HEK293 (cell line): ENCODE data around the gene PPFIBP1.
A peak's percentile ranks its signal among the peaks of the same experiment; 100 is the strongest.

Experiments used
- CTCF ChIA-PET: fragments of 350-600 bp; formaldehyde crosslinking; extraction: SDS; loops from one replicate; lab custom pipeline; 2021; ENCODE audit warnings: antibody characterized with exemption; lab: Yijun Ruan, JAX
- POLR2A ChIA-PET: fragments of 300-600 bp; formaldehyde crosslinking; extraction: SDS; loops from one replicate; lab custom pipeline; 2020; ENCODE audit warnings: antibody characterized with exemption, inconsistent platforms; lab: Yijun Ruan, JAX
- H3K27ac ChIP-seq: fragments of 200-500 bp; sonication (Bioruptor generic); 2 replicates; pipeline ENCODE4 v1.5.1; 2014; ENCODE audit warnings: low read depth, low read length, control low read depth, inconsistent platforms; ENCODE audit errors: extremely low read depth
- H3K36me3 ChIP-seq, 2 experiments: fragments of 200-500 bp in 1 of 2; sonication (Bioruptor generic) in 1 of 2; 1 replicate in 1 of 2; 2 replicates in 1 of 2; pipeline ENCODE4 v1.5.1; 2014 to 2017; ENCODE audit warnings: inconsistent platforms in 2 of 2, low read length in 2 of 2; ENCODE audit not compliant: control insufficient read depth in 2 of 2, insufficient read depth in 1 of 2
- H3K4me1 ChIP-seq: fragments of 200-500 bp; sonication (Bioruptor generic); 2 replicates; pipeline ENCODE4 v1.5.1; 2014; ENCODE audit warnings: mild to moderate bottlenecking, low read length, inconsistent platforms; ENCODE audit not compliant: control insufficient read depth, insufficient read depth
- H3K4me3 ChIP-seq: 2 replicates; pipeline ENCODE4 v1.5.1; 2011; ENCODE audit warnings: low read depth, mild to moderate bottlenecking, control low read depth, low read length, moderate library complexity
- H3K9me3 ChIP-seq: fragments of 200-500 bp; sonication (Bioruptor generic); 2 replicates; pipeline ENCODE4 v1.5.1; 2014; ENCODE audit warnings: low read depth, low read length, inconsistent platforms; ENCODE audit not compliant: control insufficient read depth, insufficient read depth
- GFI1B ChIP-seq: fragments of 450-650 bp; formaldehyde crosslinking; IDR thresholded peaks from 2 replicates; pipeline ENCODE4 v1.5.1; 2016; ENCODE audit warnings: missing biosample characterization, missing genetic modification characterization
- HOXD13 ChIP-seq: sonication (generic); formaldehyde crosslinking; IDR thresholded peaks from 2 replicates; pipeline ENCODE4 v1.8.0; 2022; ENCODE audit warnings: missing genetic modification reagents, borderline replicate concordance
- KLF8 ChIP-seq: fragments of 450-650 bp; formaldehyde crosslinking; IDR thresholded peaks from 2 replicates; pipeline ENCODE4 v1.5.1; 2016; ENCODE audit warnings: missing biosample characterization, missing genetic modification characterization
- SCRT1 ChIP-seq: fragments of 450-650 bp; formaldehyde crosslinking; IDR thresholded peaks from 2 replicates; pipeline ENCODE4 v1.5.1; 2016; ENCODE audit warnings: missing biosample characterization, missing genetic modification characterization, borderline replicate concordance
- SCRT2 ChIP-seq: fragments of 450-650 bp; formaldehyde crosslinking; IDR thresholded peaks from 2 replicates; pipeline ENCODE4 v1.5.1; 2016; ENCODE audit warnings: missing biosample characterization, missing genetic modification characterization
- SETDB1 ChIP-seq: IDR thresholded peaks from one replicate; pipeline ENCODE4 v1.6.1; 2017; ENCODE audit warnings: mild to moderate bottlenecking, low read length, moderate library complexity, mixed read lengths; ENCODE audit not compliant: insufficient read length
- ZBTB1 ChIP-seq: fragments of 450-650 bp; formaldehyde crosslinking; IDR thresholded peaks from 2 replicates; pipeline ENCODE4 v1.5.1; 2016; ENCODE audit warnings: missing biosample characterization, missing genetic modification characterization
- ZBTB17 ChIP-seq: fragments of 450-650 bp; formaldehyde crosslinking; IDR thresholded peaks from 2 replicates; pipeline ENCODE4 v1.5.1; 2016; ENCODE audit warnings: missing biosample characterization, missing genetic modification characterization
- ZBTB49 ChIP-seq: fragments of 450-650 bp; formaldehyde crosslinking; IDR thresholded peaks from 2 replicates; pipeline ENCODE4 v1.5.1; 2016; ENCODE audit warnings: missing biosample characterization, missing genetic modification characterization, low read depth
- ZEB2 ChIP-seq: fragments of 450-650 bp; formaldehyde crosslinking; IDR thresholded peaks from 2 replicates; pipeline ENCODE4 v1.5.1; 2016; ENCODE audit warnings: missing biosample characterization, missing genetic modification characterization
- ZFP41 ChIP-seq: fragments of 450-650 bp; formaldehyde crosslinking; IDR thresholded peaks from 2 replicates; pipeline ENCODE4 v1.5.1; 2016; ENCODE audit warnings: missing biosample characterization, missing genetic modification characterization, borderline replicate concordance
- ZIC2 ChIP-seq: fragments of 450-650 bp; formaldehyde crosslinking; IDR thresholded peaks from 2 replicates; pipeline ENCODE4 v1.5.1; 2016; ENCODE audit warnings: missing biosample characterization, missing genetic modification characterization
- ZNF112 ChIP-seq: fragments of 450-650 bp; formaldehyde crosslinking; IDR thresholded peaks from 2 replicates; pipeline ENCODE4 v1.5.0; 2017; ENCODE audit warnings: missing biosample characterization, missing genetic modification characterization
- ZNF23 ChIP-seq: fragments of 450-650 bp; formaldehyde crosslinking; IDR thresholded peaks from 2 replicates; pipeline ENCODE4 v1.5.1; 2016; ENCODE audit warnings: missing biosample characterization, missing genetic modification characterization, borderline replicate concordance
- ZNF239 ChIP-seq: fragments of 450-650 bp; formaldehyde crosslinking; IDR thresholded peaks from 2 replicates; pipeline ENCODE4 v1.5.1; 2016; ENCODE audit warnings: missing biosample characterization, missing genetic modification characterization
- ZNF266 ChIP-seq: fragments of 450-650 bp; formaldehyde crosslinking; IDR thresholded peaks from 2 replicates; pipeline ENCODE4 v1.5.1; 2016; ENCODE audit warnings: missing biosample characterization, missing genetic modification characterization, low read depth
- ZNF37A ChIP-seq: fragments of 450-650 bp; IDR thresholded peaks from 2 replicates; pipeline ENCODE4 v1.5.1; 2018; ENCODE audit warnings: missing biosample characterization, missing genetic modification characterization
- ZNF530 ChIP-seq: fragments of 450-650 bp; formaldehyde crosslinking; IDR thresholded peaks from 2 replicates; pipeline ENCODE4 v1.5.1; 2016; ENCODE audit warnings: low read depth, missing biosample characterization, missing genetic modification characterization
- ZNF560 ChIP-seq: fragments of 450-650 bp; formaldehyde crosslinking; IDR thresholded peaks from 2 replicates; pipeline ENCODE4 v1.5.1; 2017; ENCODE audit warnings: missing biosample characterization, missing genetic modification characterization, borderline replicate concordance
- ZNF561 ChIP-seq: fragments of 450-650 bp; IDR thresholded peaks from 2 replicates; pipeline ENCODE4 v1.5.1; 2018; ENCODE audit warnings: missing biosample characterization, missing genetic modification characterization, borderline replicate concordance
- ZNF792 ChIP-seq: fragments of 450-650 bp; formaldehyde crosslinking; IDR thresholded peaks from 2 replicates; pipeline ENCODE4 v1.5.1; 2016; ENCODE audit warnings: missing biosample characterization, missing genetic modification characterization
- ZSCAN18 ChIP-seq: fragments of 450-650 bp; formaldehyde crosslinking; IDR thresholded peaks from 2 replicates; pipeline ENCODE4 v1.5.1; 2016; ENCODE audit warnings: missing biosample characterization, missing genetic modification characterization
- TF ChIP-seq, protein P1 (sequence below): fragments of 450-650 bp; IDR thresholded peaks from 2 replicates; pipeline ENCODE4 v1.5.1; 2018; ENCODE audit warnings: missing biosample characterization, missing genetic modification characterization
- TF ChIP-seq, protein P2 (sequence below): fragments of 450-650 bp; formaldehyde crosslinking; IDR thresholded peaks from 2 replicates; pipeline ENCODE4 v1.5.1; 2016; ENCODE audit warnings: missing biosample characterization, missing genetic modification characterization, borderline replicate concordance
- TF ChIP-seq, protein P3 (sequence below): fragments of 450-650 bp; formaldehyde crosslinking; IDR thresholded peaks from 2 replicates; pipeline ENCODE4 v1.5.1; 2016; ENCODE audit warnings: missing biosample characterization, missing genetic modification characterization

PPFIBP1 gene

DNA sequence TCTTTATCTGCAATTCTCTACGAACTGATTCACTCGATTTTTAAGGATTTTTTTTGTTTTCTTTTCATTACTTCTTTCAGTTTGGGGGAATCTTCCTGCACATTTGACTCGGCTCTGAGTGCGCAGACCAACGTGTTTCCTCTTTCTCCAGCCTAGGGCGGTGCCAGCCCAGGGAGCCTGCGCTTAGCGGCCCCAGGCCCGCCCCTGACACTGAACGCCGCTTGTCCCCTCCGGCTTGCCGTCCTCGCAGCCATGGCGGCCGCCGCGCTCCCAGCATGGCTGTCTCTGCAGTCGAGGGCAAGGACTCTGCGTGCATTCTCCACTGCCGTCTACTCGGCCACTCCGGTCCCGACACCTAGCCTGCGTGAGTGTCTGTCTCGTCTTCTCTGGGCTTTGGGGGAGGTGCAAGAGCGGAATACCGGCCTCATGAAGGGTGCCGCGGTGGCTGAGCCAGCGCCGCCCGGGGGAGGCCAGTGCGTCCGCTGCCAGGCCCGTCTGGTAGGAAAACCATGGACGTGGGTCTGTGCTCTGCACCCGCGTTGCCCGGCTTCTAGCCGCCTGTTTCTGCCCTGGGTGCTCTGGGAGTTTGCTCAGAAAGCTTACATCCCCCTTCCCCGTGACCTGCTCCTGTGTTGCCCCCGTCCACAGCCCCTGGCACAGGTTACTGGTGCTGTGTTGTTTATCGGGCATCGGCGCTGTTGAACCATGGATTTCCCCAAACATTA, 186.7 kb downstream of the PPFIBP1 start, which contains the start of gene MRPS35 (continued):
- TF ChIP-seq ZBTB49 (tag by site-specific recombination) (no peak), ZNF561 (tag by site-specific recombination) (peak; percentile 55; the same call in 1 of the 2 replicates), ZNF23 (tag by site-specific recombination) (no peak), ZBTB1 (tag by site-specific recombination) (no peak), KLF8 (tag by site-specific recombination) (peak; percentile 91), ZFP41 (tag by site-specific recombination) (no peak), ZNF792 (tag by site-specific recombination) (no peak), ZNF239 (0 out of 2 replicates have a peak, but pooled peaks have one; percentile 20), ZNF530 (no peak), ZSCAN18 (peak; percentile 43; the same call in 1 of the 2 replicates), SETDB1 (no peak), ZNF112 (tag by site-specific recombination) (no peak), ZNF37A (no peak)
- TF ChIP-seq, protein P1, sequence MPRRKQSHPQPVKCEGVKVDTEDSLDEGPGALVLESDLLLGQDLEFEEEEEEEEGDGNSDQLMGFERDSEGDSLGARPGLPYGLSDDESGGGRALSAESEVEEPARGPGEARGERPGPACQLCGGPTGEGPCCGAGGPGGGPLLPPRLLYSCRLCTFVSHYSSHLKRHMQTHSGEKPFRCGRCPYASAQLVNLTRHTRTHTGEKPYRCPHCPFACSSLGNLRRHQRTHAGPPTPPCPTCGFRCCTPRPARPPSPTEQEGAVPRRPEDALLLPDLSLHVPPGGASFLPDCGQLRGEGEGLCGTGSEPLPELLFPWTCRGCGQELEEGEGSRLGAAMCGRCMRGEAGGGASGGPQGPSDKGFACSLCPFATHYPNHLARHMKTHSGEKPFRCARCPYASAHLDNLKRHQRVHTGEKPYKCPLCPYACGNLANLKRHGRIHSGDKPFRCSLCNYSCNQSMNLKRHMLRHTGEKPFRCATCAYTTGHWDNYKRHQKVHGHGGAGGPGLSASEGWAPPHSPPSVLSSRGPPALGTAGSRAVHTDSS (tag by site-specific recombination), result no peak

- no peaks in the 10 kb centered on the region for H3K9me3 ChIP-seq
- H3K4me1 ChIP-seq, result 0 out of 2 replicates have a peak, but pooled peaks cover 2% of the 10 kb centered on the region
- peak overlapping the region; percentile 64; the same call in 1 of the 2 replicates for H3K27ac ChIP-seq
- ChIA-PET POLR2A (no interaction called here), CTCF (no interaction called here)
- peaks cover 18 to 22% of the 10 kb centered on the region in 2 experiments for H3K36me3 ChIP-seq
- peak overlapping the region; percentile 93 for H3K4me3 ChIP-seq
- TF ChIP-seq ZEB2 (tag by site-specific recombination), result no peak
- TF ChIP-seq ZIC2 (tag by site-specific recombination), result no peak
- no peak for TF ChIP-seq HOXD13 (CRISPR knock-in tag)
- TF ChIP-seq, protein P2, sequence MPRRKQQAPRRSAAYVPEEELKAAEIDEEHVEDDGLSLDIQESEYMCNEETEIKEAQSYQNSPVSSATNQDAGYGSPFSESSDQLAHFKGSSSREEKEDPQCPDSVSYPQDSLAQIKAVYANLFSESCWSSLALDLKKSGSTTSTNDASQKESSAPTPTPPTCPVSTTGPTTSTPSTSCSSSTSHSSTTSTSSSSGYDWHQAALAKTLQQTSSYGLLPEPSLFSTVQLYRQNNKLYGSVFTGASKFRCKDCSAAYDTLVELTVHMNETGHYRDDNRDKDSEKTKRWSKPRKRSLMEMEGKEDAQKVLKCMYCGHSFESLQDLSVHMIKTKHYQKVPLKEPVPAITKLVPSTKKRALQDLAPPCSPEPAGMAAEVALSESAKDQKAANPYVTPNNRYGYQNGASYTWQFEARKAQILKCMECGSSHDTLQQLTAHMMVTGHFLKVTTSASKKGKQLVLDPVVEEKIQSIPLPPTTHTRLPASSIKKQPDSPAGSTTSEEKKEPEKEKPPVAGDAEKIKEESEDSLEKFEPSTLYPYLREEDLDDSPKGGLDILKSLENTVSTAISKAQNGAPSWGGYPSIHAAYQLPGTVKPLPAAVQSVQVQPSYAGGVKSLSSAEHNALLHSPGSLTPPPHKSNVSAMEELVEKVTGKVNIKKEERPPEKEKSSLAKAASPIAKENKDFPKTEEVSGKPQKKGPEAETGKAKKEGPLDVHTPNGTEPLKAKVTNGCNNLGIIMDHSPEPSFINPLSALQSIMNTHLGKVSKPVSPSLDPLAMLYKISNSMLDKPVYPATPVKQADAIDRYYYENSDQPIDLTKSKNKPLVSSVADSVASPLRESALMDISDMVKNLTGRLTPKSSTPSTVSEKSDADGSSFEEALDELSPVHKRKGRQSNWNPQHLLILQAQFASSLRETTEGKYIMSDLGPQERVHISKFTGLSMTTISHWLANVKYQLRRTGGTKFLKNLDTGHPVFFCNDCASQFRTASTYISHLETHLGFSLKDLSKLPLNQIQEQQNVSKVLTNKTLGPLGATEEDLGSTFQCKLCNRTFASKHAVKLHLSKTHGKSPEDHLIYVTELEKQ (tag by site-specific recombination), result no peak
- TF ChIP-seq SCRT2, result peak; percentile 87
- TF ChIP-seq, protein P3, sequence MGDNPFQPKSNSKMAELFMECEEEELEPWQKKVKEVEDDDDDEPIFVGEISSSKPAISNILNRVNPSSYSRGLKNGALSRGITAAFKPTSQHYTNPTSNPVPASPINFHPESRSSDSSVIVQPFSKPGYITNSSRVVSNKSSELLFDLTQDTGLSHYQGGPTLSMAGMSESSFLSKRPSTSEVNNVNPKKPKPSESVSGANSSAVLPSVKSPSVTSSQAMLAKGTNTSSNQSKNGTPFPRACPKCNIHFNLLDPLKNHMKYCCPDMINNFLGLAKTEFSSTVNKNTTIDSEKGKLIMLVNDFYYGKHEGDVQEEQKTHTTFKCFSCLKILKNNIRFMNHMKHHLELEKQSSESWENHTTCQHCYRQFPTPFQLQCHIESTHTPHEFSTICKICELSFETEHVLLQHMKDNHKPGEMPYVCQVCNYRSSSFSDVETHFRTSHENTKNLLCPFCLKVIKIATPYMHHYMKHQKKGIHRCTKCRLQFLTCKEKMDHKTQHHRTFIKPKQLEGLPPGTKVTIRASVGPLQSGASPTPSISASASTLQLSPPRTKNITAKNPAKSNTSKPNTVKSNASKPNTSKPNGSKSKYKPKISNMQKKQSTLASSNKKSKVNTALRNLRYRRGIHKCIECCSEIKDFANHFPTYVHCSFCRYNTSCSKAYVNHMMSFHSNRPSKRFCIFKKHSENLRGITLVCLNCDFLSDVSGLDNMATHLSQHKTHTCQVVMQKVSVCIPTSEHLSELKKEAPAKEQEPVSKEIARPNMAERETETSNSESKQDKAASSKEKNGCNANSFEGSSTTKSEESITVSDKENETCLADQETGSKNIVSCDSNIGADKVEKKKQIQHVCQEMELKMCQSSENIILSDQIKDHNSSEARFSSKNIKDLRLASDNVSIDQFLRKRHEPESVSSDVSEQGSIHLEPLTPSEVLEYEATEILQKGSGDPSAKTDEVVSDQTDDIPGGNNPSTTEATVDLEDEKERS (tag by site-specific recombination), result no peak
- TF ChIP-seq ZNF266 (tag by site-specific recombination), result no peak
- TF ChIP-seq ZNF560 (tag by site-specific recombination), result no peak
- TF ChIP-seq ZBTB17, result no peak
- TF ChIP-seq GFI1B (tag by site-specific recombination), result 0 out of 2 replicates have a peak, but pooled peaks have one; percentile 11
- TF ChIP-seq SCRT1 (tag by site-specific recombination), result peak; percentile 38; the same call in 1 of the 2 replicates
- no peak for TF ChIP-seq ZNF23 (tag by site-specific recombination)
These were observed 187.3 kb downstream of the PPFIBP1 start for GRCh38 chr12:27711317-27711682.
